GM12878 (cell line): ENCODE results near the gene LCMT1.

ENCODE experiments used
- CBFB ChIP-seq: IDR thresholded peaks from 2 replicates; pipeline ENCODE4 v1.6.1; 2016; ENCODE audit warnings: antibody characterized with exemption, low read depth
- CREB1 ChIP-seq: IDR thresholded peaks from 2 replicates; pipeline ENCODE4 v1.6.1; 2012; ENCODE audit warnings: low read depth, mild to moderate bottlenecking, inconsistent platforms
- CTCF ChIP-seq, 3 experiments: IDR thresholded peaks in 2 of 3; conservative IDR thresholded peaks in 1 of 3; 2 replicates each; pipeline ENCODE4 v1.5.1; 2011; ENCODE audit warnings: low read depth in 3 of 3, low read length in 3 of 3, mild to moderate bottlenecking in 3 of 3, control low read depth in 2 of 3, moderate library complexity in 2 of 3, inconsistent platforms in 1 of 3, mixed read lengths in 1 of 3; ENCODE audit not compliant: control insufficient read depth in 2 of 3, insufficient read depth in 1 of 3; ENCODE audit errors: extremely low read depth in 1 of 3
- NFIC ChIP-seq: IDR thresholded peaks from 2 replicates; pipeline ENCODE4 v1.6.1; 2012; ENCODE audit warnings: low read depth, mild to moderate bottlenecking, inconsistent platforms, low read length, moderate library complexity
- NFXL1 ChIP-seq: fragments of 450-650 bp; IDR thresholded peaks from 2 replicates; pipeline ENCODE4 v1.6.1; 2017; ENCODE audit warnings: antibody characterized with exemption, mild to moderate bottlenecking, borderline replicate concordance
- POLR2A ChIP-seq: IDR thresholded peaks from 2 replicates; pipeline ENCODE4 v1.6.1; 2011; ENCODE audit warnings: low read depth, mild to moderate bottlenecking, low read length
- SUPT20H ChIP-seq: IDR thresholded peaks from 2 replicates; pipeline ENCODE4 v1.6.1; 2011; ENCODE audit warnings: low read depth, mild to moderate bottlenecking, low read length, moderate library complexity, borderline replicate concordance; ENCODE audit not compliant: control insufficient read depth
- ZBTB11 ChIP-seq: fragments of 450-650 bp; formaldehyde crosslinking; IDR thresholded peaks from 2 replicates; pipeline ENCODE4 v1.5.0; 2022; ENCODE audit warnings: mild to moderate bottlenecking, missing genetic modification characterization

GRCh38 chr16:25066747-25067631 lies 44.6 kb upstream of the LCMT1 start:
- TF ChIP-seq CTCF (IDR thresholded peaks at IDR 0.05 in 2 of 3, conservative IDR thresholded peaks at IDR 0.05 in 1 of 3; ENCODE audit: control insufficient read depth in 2 of 3, extremely low read depth in 1 of 3, insufficient read depth in 1 of 3, low read depth in 3 of 3, low read length in 3 of 3) = no peak
- no peak for TF ChIP-seq NFIC
- TF ChIP-seq CREB1 = peak; percentile 51; the same call in 1 of the 2 replicates
- TF ChIP-seq NFXL1 = no peak
- peak; percentile 71 for TF ChIP-seq POLR2A
- TF ChIP-seq SUPT20H = no peak
- no peak for TF ChIP-seq ZBTB11 (CRISPR knock-in tag)
- no peak for TF ChIP-seq CBFB
